ENCODE measurements around the gene SRGAP1. TPM values are rescaled to one million over a fixed set of nuclear protein-coding genes. Genes with fewer than 3 reads are reported as not detected.

SRGAP1 gene
- total RNA-seq, 1 donor from 2014 or later: 2.3 TPM

DNA sequence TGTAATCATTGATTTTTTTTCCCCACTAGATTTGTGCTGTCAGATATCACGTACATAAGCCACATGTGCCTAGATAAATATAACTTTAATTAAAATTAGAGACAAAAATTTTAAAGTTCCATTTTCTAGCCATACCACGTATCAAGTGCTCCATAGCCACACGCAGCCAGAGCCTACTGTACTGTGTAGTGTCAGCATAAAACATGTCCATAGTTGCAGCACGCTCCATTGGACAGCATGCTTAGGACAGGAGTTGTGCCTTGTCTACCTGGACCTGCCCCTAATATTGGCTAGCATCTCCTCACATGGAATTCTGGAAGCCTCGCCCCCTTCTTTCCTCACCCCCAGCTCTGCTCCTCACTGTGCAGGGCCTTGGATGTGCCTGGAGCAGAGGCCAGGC is 116.5 kb downstream of the SRGAP1 start:
- Histone ChIP-seq H3K27me3 (ENCODE audit: low read depth) (no peaks in the 10 kb centered on the region), H3K9me3 (replicated peaks) (no peaks in the 10 kb centered on the region), H3K27ac (replicated peaks) (no peak overlapping the region), H3K4me3 (no peak overlapping the region), H3K4me1 (peaks cover 6% of the 10 kb centered on the region), H3K36me3 (no peaks in the 10 kb centered on the region)
- no peak for DNase-seq
- intact Hi-C loops (cut with micrococcal nuclease): no loop called here
- TF ChIP-seq, protein P1, sequence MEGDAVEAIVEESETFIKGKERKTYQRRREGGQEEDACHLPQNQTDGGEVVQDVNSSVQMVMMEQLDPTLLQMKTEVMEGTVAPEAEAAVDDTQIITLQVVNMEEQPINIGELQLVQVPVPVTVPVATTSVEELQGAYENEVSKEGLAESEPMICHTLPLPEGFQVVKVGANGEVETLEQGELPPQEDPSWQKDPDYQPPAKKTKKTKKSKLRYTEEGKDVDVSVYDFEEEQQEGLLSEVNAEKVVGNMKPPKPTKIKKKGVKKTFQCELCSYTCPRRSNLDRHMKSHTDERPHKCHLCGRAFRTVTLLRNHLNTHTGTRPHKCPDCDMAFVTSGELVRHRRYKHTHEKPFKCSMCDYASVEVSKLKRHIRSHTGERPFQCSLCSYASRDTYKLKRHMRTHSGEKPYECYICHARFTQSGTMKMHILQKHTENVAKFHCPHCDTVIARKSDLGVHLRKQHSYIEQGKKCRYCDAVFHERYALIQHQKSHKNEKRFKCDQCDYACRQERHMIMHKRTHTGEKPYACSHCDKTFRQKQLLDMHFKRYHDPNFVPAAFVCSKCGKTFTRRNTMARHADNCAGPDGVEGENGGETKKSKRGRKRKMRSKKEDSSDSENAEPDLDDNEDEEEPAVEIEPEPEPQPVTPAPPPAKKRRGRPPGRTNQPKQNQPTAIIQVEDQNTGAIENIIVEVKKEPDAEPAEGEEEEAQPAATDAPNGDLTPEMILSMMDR (IDR thresholded peaks at IDR 0.05; ENCODE audit: borderline replicate concordance): no peak

DNA sequence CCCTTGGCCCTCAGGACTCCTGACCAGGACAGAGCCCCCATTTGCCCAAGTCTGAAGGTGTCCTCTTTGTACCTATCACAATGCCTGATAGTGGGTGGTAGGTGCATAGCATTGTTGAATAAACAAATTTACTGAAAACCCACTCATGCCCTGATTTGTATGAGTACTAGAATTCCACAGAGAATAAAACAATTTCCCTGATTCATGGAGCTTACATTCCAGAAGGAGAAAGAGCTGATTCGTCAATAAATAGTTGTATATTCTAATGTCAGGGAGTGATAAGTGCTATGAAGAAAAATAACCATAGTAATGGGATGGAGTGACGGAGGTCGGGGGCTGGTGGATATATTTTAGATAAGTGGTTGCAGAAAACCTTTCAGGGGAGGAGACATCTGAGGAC is 117.0 kb downstream of the SRGAP1 start:
- H3K27me3 ChIP-seq (ENCODE audit: low read depth): no peaks in the 10 kb centered on the region
- no peak for DNase-seq
- no peak overlapping the region for H3K27ac ChIP-seq (replicated peaks)
- peaks cover 3% of the 10 kb centered on the region for H3K4me1 ChIP-seq
- H3K9me3 ChIP-seq (replicated peaks): no peaks in the 10 kb centered on the region
- H3K36me3 ChIP-seq: no peaks in the 10 kb centered on the region
- H3K4me3 ChIP-seq: no peak overlapping the region
- TF ChIP-seq, protein P1 (IDR thresholded peaks at IDR 0.05; ENCODE audit: borderline replicate concordance): no peak
- intact Hi-C loops (cut with micrococcal nuclease): no loop called here

DNA sequence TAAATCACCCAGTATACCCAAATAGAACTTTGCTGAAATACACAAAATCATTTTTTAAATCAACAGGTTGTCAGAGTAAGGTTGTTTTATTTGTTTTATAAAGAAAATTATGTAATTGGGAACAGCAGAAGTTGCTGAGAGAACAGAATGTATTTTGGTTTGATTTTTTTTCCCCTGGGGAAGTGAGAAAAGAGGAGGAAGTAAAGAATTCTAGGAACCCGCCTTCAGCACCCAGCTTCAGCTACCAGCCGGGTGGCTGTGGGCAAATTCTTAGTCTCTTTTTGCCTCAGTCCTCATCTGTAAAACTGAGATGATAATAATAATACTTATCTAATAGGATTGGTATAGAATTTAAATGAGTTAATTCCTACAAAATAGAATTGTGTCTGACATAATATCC is 119.4 kb downstream of the SRGAP1 start:
- TF ChIP-seq, protein P1 (IDR thresholded peaks at IDR 0.05; ENCODE audit: borderline replicate concordance): no peak
- Histone ChIP-seq H3K27ac (replicated peaks) (no peak overlapping the region), H3K27me3 (ENCODE audit: low read depth) (no peaks in the 10 kb centered on the region), H3K4me3 (no peak overlapping the region), H3K36me3 (no peaks in the 10 kb centered on the region), H3K4me1 (peaks cover 3% of the 10 kb centered on the region), H3K9me3 (replicated peaks) (no peaks in the 10 kb centered on the region)
- DNase-seq: no peak
- intact Hi-C loops (cut with micrococcal nuclease): no loop called here

DNA sequence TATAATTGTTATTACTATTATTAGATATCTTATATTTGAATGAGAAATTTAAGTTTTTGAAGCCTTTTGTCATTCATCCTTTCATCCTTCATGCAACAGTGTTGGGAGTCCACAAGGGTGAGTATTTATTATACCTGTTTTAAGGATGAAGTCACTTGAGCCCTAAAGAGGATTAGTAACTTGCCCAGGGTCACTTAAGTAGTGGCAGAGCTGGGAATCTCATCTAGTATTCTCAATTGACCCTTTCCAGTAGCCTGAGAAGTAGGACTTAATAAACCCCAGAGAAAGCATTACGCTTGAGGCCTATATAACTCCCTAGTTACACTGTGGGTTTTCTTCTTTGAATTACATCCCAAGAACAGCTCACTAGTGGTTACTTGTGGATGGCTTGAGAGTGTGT is 119.8 kb downstream of the SRGAP1 start:
- H3K4me1 ChIP-seq: peaks cover 3% of the 10 kb centered on the region

DNA sequence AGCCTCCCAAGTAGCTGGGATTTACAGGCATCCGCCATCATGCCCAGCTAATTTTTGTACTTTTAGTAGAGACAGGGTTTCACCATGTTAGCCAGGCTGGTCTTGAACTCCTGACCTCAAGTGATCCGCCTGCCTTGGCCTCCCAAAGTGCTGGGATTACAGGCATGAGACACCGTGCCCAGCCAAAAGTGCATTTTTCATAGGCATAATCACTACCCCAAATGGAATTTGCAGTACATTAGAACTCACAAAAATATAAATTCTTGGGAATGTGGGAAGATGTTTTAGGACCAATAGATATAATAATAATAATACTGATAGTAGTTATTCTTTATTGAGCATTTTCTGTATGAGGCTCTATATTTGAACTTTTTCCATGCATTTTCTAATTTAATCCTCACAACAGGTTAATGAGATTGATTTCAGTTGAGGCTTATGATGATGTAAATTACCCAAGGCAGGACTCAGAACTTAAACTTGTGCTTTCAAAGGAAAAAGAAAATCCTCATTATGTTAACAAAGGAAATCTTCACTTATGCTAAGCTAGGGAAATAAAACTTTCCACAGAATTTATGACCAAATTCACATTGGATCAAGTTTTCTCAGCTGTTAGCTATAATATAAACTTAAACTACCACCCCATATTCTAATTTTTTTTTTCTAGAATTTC is 121.6 kb downstream of the SRGAP1 start:
- intact Hi-C loops (cut with micrococcal nuclease): no loop called here
- H3K4me1 ChIP-seq: peaks cover 13% of the 10 kb centered on the region
- TF ChIP-seq, protein P1 (IDR thresholded peaks at IDR 0.05; ENCODE audit: borderline replicate concordance): no peak

More for the DNA sequence above, 119.8 kb downstream of the SRGAP1 start:
- Histone ChIP-seq H3K27me3 (ENCODE audit: low read depth) (no peaks in the 10 kb centered on the region), H3K4me3 (no peak overlapping the region), H3K9me3 (replicated peaks) (no peaks in the 10 kb centered on the region), H3K27ac (replicated peaks) (no peak overlapping the region), H3K36me3 (no peaks in the 10 kb centered on the region)
- intact Hi-C loops (cut with micrococcal nuclease): no loop called here
- no peak for DNase-seq
- TF ChIP-seq, protein P1 (IDR thresholded peaks at IDR 0.05; ENCODE audit: borderline replicate concordance): no peak

More for the DNA sequence above, 121.6 kb downstream of the SRGAP1 start:
- Histone ChIP-seq H3K9me3 (replicated peaks) (no peaks in the 10 kb centered on the region), H3K4me3 (no peak overlapping the region), H3K27ac (replicated peaks) (no peak overlapping the region), H3K27me3 (ENCODE audit: low read depth) (no peaks in the 10 kb centered on the region), H3K36me3 (no peaks in the 10 kb centered on the region)
- DNase-seq: no peak

All from left ventricle myocardium inferior (tissue), 1 donor.